Gastroesophageal sphincter (tissue), 4 donors: Measurements from ENCODE around the gene GALNS. TPM values are rescaled to one million over a fixed set of nuclear protein-coding genes. Genes with fewer than 3 reads are reported as not detected.

Source experiments
- ATAC-seq: fragments of 150-250 bp; one replicate; pipeline ENCODE4 v1.9.1; 2016; ENCODE audit warnings: mild to moderate bottlenecking, moderate library complexity
- H3K27ac ChIP-seq, 4 donors: fragments of 200-600 bp; sonication (generic) in 3 of 4; 1 replicate in 3 of 4; 2 replicates in 1 of 4; pipeline ENCODE4 v1.5.1; 2016 to 2019
- H3K27me3 ChIP-seq: fragments of 200-600 bp; sonication (generic); one replicate; pipeline ENCODE4 v1.5.1; 2019
- H3K36me3 ChIP-seq, 2 donors: fragments of 200-600 bp; sonication (generic); one replicate each; pipeline ENCODE4 v1.5.1; 2019; ENCODE audit warnings: control low read depth in 1 of 2
- H3K4me1 ChIP-seq, 3 donors: fragments of 200-600 bp; sonication (generic); 1 replicate in 2 of 3; 2 replicates in 1 of 3; pipeline ENCODE4 v1.5.1; 2016 to 2019; ENCODE audit warnings: control low read depth in 2 of 3
- H3K4me3 ChIP-seq, 2 donors: fragments of 200-600 bp; sonication (generic); one replicate each; pipeline ENCODE4 v1.5.1; 2019; ENCODE audit warnings: mild to moderate bottlenecking in 1 of 2, moderate library complexity in 1 of 2
- H3K9me3 ChIP-seq, 3 donors: fragments of 200-600 bp; sonication (generic); one replicate each; pipeline ENCODE4 v1.5.1; 2017 to 2019; ENCODE audit warnings: control low read depth in 2 of 3
- EP300 ChIP-seq: sonication (generic); formaldehyde crosslinking; IDR thresholded peaks from one replicate; pipeline ENCODE4 v1.6.1; 2017; ENCODE audit warnings: antibody characterized with exemption, mild to moderate bottlenecking
- POLR2A ChIP-seq, 2 donors: fragments of 450-650 bp; IDR thresholded peaks; one replicate each; pipeline ENCODE4 v1.6.1; 2017; ENCODE audit warnings: antibody characterized with exemption in 2 of 2, mild to moderate bottlenecking in 2 of 2, moderate library complexity in 1 of 2
- POLR2AphosphoS5 ChIP-seq: sonication (generic); formaldehyde crosslinking; IDR thresholded peaks from one replicate; pipeline ENCODE4 v1.6.1; 2017; ENCODE audit warnings: antibody characterized with exemption
- WGBS, 2 donors: methylation state at CpG; one replicate each; pipeline ENCODE4 v1.1.5; 2018; ENCODE audit warnings: low coverage in 1 of 2; 5-methylcytosine and 5-hydroxymethylcytosine counted together
- total RNA-seq, 4 donors: library from RNA; depleted of rRNA; stranded (reverse); fragments of >200 nt; gene quantifications; one replicate each; pipeline ENCODE4 v1.1.0, GENCODE V29; 2016
- TF ChIP-seq, protein P1 (sequence below), 4 experiments: fragments of 200-600 bp in 2 of 4; fragments of 450-650 bp in 2 of 4; sonication (generic) in 1 of 4; IDR thresholded peaks; one replicate each; pipeline ENCODE4 v1.5.1; 2017 to 2019; ENCODE audit warnings: antibody characterized with exemption in 4 of 4, mild to moderate bottlenecking in 2 of 4, moderate library complexity in 2 of 4

GALNS gene
- total RNA-seq, 4 donors from 2014 or later, result 4.2 to 29.4 (median 15.6) TPM

DNA sequence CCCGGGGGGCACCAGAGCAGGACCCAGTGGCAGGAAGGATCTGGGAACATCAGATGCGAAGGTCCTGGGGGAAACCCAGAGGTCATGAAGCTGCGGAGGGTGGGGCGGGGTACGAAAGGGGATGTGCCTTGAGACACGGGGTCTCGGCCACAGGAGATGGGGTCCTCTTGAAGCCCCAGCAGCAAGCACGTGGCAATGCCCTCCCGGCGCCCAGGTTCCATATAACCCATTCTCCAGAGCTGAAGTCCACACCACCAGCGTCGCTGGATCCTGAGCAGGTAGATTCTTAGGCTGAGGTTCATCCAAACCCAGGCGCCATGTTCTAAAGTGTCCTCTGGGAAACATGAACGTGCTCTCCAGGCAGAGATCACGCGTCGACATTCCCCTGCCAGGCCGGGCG is 92.7 kb downstream of the GALNS start:
- WGBS, 2 donors, result 80 to 95% methylated on average over 1 to 4 of the region's 19 CpGs
- no peaks in the 10 kb centered on the region for H3K9me3 ChIP-seq
- peaks cover 0 to 10% of the 10 kb centered on the region in 2 donors for H3K36me3 ChIP-seq
- H3K4me3 ChIP-seq, result no peak overlapping the region
- TF ChIP-seq, protein P1, sequence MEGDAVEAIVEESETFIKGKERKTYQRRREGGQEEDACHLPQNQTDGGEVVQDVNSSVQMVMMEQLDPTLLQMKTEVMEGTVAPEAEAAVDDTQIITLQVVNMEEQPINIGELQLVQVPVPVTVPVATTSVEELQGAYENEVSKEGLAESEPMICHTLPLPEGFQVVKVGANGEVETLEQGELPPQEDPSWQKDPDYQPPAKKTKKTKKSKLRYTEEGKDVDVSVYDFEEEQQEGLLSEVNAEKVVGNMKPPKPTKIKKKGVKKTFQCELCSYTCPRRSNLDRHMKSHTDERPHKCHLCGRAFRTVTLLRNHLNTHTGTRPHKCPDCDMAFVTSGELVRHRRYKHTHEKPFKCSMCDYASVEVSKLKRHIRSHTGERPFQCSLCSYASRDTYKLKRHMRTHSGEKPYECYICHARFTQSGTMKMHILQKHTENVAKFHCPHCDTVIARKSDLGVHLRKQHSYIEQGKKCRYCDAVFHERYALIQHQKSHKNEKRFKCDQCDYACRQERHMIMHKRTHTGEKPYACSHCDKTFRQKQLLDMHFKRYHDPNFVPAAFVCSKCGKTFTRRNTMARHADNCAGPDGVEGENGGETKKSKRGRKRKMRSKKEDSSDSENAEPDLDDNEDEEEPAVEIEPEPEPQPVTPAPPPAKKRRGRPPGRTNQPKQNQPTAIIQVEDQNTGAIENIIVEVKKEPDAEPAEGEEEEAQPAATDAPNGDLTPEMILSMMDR (IDR thresholded peaks at IDR 0.05), result no peak
- TF ChIP-seq POLR2AphosphoS5 (no peak), EP300 (no peak), POLR2A (IDR thresholded peaks at IDR 0.05) (no peak)
- peak overlapping the region in 3 of 4 donors; percentile 91 to 96 (median 94) for H3K27ac ChIP-seq
- no peaks in the 10 kb centered on the region for H3K27me3 ChIP-seq
- peaks cover 9 to 100% (median 78%) of the 10 kb centered on the region in 3 donors for H3K4me1 ChIP-seq
- no peak for ATAC-seq

Other genes starting within 250 kb of the GALNS start
- not detected for gene IL17C, start 218.4 kb downstream of the GALNS start, total RNA-seq
- gene CYBA, start 205.9 kb downstream of the GALNS start, total RNA-seq, result 100 to 1,000 TPM in 1 of 4 donors, 10 to 100 TPM in 3; 19.9 to 135 (median 79.1) TPM
- gene MVD, start 193.9 kb downstream of the GALNS start, total RNA-seq, result 10 to 100 TPM; 21.3 to 30.3 (median 26.6) TPM
- gene SNAI3, start 170.4 kb downstream of the GALNS start, total RNA-seq, result 1 to 10 TPM in 2 of 4 donors, under 1 TPM in 1, not detected in 1; 0.39 to 1.7 (median 1.1) TPM
- gene RNF166, start 150.5 kb downstream of the GALNS start, total RNA-seq, result 10 to 100 TPM; 19.5 to 27.8 (median 22.3) TPM
- gene CTU2, start 150.4 kb downstream of the GALNS start, total RNA-seq, result 10 to 100 TPM in 2 of 4 donors, 1 to 10 TPM in 2; 6.0 to 19.9 (median 10.7) TPM
- gene PIEZO1, start 71.7 kb downstream of the GALNS start, total RNA-seq, result 100 to 1,000 TPM; 105 to 248 (median 172) TPM
- 1 to 10 TPM in 1 of 4 donors, under 1 TPM in 1, not detected in 2; 0.92 to 2.0 TPM for gene CDT1, start 53.2 kb downstream of the GALNS start, total RNA-seq
- gene APRT, start 45.0 kb downstream of the GALNS start, total RNA-seq, result 100 to 1,000 TPM in 2 of 4 donors, 10 to 100 TPM in 2; 64.9 to 103 (median 92.9) TPM
- 10 to 100 TPM; 18.7 to 40.0 (median 21.5) TPM for gene TRAPPC2L, start 180 bp upstream of the GALNS start, total RNA-seq
- gene PABPN1L, start 9.7 kb upstream of the GALNS start, total RNA-seq, result under 1 TPM in 1 of 4 donors, not detected in 3; 0.54 TPM
- gene CBFA2T3, start 120.3 kb upstream of the GALNS start, total RNA-seq, result 1 to 10 TPM; 1.4 to 5.8 (median 1.5) TPM
- 10 to 100 TPM; 14.5 to 33.8 (median 28.8) TPM for gene ACSF3, start 236.9 kb upstream of the GALNS start, total RNA-seq